NCI-H2196 (cell line): ENCODE results near the gene BMPR1B.
"Not testable (repeated sequence)": the region's sequence is repeated elsewhere in the genome, so short reads cannot be mapped to it uniquely, and the experiment has no call there.

ENCODE experiments used
- DNase-seq: peaks from one replicate; lab custom pipeline; 2025; ENCODE audit not compliant: unreplicated experiment; lab: John Stamatoyannopoulos, UW

The BMPR1B gene

DNA sequence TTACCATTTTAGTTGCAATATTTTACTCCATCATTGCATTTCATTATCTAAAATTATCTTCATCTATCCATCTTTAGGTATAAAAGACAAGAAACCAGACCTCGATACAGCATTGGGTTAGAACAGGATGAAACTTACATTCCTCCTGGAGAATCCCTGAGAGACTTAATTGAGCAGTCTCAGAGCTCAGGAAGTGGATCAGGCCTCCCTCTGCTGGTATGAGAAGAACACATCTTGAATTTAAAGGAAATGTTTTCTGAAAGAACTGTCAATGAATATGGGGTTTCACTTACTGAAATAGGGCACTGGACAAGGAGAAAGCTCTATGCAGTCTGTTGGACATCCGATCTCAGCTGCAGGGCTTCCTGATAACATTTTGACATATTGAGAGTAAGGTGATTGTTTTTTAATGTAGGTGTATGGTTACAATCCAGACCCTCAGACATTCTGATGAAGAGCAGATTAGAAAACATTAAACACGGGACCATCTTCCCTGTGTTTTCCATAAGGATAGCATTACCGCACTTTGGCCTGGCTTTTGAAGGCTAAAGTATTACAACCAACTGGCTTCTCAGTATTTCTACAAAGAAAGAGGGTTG is 367.2 kb downstream of the BMPR1B start:
- DNase-seq = no peak

DNA sequence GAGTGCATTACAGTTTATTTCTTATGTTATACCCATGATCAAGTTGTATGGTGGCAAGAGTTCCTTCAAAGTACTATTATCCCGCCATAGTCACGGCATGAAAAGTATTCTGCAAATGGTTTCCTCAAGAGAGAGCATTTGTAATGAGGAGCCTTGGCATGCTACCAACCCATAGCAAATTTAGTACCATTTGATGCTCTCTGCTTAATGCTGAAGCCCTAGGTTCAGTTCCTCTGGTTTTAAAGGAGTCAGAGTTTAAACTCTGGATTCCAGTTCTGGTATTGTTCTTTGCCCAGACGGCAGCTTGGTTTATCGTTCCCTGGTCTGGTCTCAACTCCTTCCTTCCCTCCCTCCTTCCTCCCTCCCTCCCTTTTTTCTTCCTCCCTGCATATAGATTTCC is 371.3 kb downstream of the BMPR1B start:
- no peak for DNase-seq

DNA sequence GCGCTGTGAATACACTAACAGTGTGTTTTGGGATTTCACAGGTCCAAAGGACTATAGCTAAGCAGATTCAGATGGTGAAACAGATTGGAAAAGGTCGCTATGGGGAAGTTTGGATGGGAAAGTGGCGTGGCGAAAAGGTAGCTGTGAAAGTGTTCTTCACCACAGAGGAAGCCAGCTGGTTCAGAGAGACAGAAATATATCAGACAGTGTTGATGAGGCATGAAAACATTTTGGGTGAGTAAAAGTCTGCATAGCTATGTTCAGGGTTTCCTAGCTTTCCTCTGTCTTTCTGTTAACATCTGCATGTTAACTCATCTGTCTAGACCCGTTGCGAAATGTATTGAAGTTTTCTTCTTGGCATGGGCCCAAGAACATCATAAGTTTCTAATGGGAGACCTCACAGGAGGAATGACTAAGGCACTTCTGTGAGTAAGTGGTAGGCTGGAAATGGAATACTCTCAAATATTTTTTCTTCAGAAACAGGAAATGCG is 372.1 kb downstream of the BMPR1B start:
- DNase-seq = no peak

DNA sequence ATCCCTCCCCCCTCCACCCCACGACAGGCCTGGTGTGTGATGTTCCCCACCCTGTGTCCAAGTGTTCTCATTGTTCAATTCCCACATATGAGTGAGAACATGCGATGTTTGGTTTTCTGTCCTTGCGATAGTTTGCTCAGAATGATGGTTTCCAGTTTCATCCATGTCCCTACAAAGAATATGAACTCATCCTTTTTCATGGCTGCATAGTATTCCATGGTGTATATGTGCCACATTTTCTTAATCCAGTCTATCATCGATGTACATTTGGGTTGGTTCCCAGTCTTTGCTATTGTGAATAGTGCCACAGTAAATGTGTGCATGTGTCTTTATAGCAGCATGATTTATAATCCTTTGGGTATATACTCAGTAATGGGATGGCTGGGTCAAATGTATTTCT is 376.3 kb downstream of the BMPR1B start:
- not testable (repeated sequence) for DNase-seq

DNA sequence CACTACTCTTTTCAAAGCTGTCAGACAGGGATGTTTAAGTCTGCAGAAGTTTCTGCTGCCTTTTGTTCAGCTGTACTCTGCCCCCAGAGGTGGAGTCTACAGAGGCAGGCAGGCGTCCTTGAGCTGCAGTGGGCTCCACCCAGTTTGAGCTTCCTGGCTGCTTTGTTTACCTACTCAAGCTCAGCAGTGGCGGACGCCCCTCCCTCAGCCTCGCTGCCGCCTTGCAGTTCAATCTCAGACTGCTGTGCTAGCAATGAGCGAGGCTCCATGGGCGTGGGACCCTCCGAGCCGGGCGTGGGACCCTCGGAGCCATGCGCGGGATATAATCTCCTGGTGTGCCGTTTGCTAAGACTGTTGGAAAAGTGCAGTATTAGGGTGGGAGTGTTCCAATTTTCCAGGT is 381.7 kb downstream of the BMPR1B start:
- not testable (repeated sequence) for DNase-seq

DNA sequence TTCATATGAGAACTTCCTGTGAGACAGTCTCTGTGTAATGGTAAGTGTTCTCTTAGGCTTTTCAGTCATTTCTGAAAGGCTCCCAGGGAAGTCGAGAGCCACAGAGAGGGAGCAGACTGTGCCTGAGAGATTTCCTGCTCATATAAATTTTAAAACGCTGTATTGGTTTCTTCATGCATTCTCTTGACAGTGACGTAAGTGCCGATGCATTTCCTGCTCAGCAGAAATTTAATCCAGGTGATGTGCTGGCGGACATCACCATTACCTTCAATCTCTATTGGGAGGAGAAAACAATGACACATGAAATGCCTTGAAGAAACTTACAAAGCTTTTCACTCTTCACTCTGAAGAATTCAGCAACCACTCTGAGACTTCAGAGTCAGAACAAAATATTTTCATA is 383.6 kb downstream of the BMPR1B start:
- DNase-seq = no peak

DNA sequence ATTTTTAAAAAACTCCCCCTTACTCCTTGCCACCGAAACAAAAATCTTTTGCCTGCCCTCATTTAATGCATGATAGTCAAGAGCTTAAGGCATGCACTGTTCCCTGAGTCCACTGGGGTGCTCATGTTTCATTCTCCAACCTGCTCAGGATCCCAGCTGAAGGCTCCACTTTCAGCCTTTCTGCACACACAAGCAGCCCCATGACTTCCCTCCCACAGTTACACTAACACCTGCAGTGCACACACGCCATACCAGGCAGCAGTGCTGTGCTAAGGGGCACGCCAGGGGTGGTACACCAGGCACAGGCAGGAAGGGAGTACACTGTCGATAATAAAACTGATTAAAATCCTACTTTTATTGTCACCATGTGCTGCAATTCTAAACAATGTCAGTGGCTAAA is 385.2 kb downstream of the BMPR1B start:
- DNase-seq = no peak

DNA sequence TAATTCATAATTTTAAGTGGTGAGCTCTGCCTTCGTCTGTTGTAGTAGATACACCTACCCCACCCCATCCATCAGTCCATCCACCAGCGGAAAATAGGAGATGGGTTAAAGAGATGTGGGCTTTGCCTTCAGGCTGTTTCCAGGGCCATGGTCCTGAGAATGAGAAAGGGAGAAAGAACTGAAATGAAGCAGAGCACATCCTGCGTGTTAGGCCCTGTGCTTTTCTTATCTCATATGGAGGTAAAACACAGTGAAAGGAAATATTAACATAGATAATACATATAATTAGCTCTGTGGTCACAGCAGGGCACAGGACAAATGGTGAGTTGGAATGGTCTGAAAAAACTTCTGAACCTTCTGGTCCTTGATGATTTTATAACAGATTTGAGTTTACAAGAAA is 393.5 kb downstream of the BMPR1B start:
- no peak for DNase-seq

DNA sequence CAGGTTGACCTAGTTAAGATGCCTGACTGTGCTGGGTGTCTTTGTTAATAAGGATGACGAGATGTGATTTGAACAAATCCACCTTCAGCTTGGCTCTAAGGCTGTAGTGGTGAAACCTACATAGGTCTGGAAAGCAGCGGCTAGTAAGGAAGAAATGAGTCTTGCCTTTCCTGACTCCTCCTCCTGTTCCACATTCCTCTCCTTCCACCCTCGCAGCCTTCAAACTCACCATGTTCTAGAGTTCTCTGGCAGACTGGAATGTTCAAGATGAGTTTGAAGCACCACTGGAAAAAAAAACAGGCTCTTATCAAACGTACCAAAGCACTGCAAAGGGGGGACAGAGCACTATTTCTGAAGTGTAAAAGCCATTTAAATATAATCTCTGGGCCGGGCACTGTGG is 395.4 kb downstream of the BMPR1B start:
- no peak for DNase-seq

DNA sequence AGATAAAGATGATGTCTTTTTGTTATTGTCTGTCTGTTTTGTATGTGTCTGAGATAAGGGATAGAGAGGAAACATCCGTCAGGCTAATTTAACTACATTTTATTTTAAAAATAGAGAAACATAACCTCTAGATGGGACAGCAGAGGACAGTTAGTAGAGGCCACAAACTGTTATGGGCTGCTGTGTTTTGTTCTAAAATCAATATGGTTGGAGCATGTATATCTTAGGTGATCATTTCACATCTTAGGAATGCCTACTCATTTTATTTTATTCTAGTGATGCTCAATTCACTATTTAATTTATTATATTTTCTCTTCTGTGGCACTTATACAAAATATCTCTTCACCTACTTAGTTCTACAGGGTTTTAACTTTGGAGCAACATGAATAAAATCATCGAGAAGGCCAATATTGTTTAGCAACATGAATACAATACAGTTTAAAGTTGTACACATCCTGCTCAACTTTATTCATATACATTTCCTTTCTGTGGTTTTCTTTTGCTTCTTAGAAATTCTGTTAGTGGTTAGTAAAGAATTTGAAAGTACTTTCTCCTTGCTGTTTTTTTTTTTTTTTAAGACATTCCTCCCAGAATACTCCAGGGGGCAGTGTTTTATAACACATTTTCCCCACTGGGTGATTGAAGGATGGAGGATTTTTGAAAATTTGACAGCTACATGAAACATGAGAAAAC is 398.1 kb downstream of the BMPR1B start:
- DNase-seq = no peak

DNA sequence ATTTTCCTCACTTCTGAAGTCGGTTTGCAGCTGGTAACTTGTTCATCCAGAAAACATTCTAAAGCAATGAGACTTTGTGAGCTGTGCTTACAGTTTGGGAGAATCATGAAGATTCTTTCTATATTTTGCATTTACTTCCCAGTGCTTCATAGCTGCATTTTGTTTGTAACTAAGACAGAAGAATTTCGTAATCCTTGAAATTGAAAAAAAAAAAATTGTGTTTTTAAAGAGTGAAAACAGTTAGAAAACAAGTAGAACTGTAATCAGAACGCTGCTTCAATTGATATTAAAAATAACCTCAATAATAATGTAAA is 398.7 kb downstream of the BMPR1B start:
- no peak for DNase-seq

DNA sequence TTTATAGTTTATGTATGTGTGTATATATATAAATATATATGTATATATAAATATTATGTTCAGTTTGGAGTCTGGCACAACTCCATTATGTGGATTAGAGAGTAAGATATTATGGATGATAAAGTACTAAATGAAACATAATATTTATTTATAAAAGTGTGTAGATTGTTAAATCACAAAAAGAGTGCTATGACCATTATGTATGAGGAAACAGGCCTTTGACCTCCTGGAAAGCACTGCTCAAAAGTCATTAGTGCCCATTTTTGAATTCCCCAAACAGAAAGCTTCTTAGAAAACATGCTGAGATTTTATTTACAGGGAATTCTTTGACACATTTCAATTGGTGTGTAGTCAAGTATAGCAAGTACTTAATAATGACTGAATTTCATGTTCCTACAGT is 399.8 kb downstream of the BMPR1B start:
- no peak for DNase-seq

DNA sequence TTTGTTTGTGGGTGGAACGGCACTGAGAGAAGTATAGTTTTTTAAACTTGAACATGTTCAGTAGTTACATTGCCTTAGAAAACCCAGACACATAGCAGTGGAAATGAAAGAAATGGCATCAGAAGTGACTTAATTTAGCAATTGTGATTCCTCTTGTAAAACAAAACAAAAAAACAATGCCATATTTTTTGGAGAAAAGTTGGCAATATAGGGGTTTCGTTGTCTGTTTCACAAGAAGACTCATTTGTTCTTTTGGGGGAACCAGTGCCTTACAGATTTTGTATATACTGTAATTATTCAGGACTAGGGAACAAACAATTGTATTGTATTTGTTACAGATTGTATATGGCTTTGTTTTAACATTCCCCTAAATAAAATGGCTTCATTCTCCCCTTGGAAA is 400.3 kb downstream of the BMPR1B start:
- DNase-seq = no peak

DNA sequence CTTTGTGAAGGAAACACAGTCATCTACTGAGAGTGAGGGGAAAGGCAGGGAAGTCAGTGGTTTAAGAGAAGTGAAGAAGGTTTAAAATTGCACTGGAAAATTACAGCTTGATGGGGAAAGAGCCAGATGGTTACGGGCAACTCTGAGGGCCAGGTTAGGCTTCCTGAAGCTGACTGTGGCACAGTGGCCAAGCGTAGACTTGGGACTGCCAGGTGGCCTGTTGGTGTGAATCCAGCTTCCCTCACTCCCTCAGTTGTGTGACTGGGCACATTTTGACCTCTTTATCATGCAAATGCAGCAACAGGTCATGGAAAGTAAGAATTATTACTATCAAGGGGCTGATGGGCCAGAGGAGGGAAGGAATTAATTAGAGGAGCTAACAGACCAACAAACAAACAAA is 400.9 kb downstream of the BMPR1B start:
- no peak for DNase-seq

DNA sequence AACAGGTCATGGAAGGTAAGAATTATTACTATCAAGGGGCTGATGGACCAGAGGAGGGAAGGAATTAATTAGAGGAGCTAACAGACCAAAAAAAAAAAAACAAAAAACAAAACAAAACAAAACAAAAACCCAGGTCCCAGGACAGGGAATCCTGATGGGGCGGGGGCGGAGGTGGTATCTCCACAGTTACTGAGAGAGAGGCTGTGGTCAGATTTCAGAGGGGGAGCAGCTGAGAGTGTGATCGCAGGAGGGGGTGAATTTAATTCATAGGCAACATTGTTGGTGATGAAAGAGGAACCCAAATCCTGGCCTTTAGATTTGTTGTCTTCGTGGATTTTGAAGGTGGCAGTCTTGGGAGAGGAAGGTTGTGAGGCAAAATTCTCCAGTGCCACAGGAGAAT is 401.6 kb downstream of the BMPR1B start:
- DNase-seq = no peak

DNA sequence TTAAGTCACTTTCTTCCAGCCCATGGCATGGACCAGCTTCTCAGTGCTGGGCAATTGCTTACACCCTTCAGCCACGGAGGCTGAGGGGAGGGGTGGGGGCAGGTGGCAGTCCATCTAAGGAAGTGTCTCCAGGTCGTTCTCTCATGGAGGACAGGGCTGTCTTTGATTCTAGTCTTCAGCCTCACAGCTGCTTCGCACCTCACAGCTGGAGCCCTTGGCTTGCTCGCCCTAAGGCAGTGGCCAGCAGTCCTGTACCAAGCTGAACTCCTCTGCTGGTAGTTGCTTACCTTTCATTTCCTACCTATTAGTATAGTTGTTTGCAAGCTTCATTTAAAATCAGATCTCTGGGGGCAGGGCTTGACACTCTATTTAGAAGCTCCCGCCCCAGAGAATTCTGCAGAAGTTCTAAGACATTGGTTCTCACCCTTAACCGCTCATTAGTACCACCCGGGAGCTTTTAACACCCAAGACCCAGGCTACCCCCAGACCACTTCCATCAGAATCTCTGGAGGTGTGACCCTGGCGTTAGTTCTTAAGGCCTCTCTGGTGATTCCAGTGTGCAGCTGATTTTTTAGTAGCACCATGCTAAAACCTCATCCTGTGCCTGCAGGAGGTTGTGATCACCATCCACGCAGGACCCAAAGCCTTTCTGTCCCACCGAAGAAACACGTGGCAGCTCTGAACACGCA is 404.2 kb downstream of the BMPR1B start:
- DNase-seq = no peak

DNA sequence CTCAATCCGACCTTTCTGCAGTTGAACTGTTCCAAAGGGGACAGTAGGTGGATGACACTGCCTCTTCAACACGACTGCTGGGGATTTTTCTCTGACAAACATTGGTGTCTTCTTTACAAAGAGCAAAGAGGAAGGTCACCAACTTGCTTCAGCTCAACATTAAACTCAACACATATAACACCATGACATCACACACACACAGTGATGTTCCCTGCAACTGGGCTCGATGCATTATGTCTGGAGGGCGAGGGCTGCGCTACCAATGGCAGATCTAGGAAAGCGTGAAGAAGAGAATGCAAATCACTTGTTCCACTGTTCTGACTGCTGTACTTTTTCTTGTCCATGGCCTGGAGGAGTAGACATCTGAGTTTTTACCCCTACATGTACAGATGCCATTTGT is 405.1 kb downstream of the BMPR1B start:
- no peak for DNase-seq

DNA sequence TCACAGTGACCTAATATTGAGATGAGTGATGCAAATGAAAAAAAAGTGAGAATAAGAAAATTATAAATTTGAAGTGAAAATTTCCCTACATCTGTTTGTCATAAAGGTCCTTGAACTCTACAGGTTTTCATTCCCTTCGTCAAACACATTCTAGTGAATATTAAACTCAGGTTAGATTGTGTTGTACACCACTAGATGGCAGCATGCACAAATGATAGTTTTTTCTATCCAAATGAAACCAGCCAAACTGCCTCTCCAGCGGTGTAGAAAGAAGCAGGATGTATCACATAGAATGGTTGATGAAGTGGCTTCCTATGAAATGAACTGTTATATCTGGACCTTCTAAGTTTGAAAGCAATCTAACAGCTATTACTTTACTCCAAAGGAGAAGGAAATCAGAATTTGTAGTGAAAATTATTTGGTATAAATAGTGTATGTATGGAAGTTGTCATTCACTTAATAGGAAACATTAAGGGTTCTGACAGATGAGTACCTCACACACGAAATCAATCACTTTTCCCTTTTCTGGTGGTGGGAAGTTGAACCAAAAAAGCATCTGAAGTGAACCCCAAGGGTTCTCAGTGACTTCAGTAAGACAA is 408.3 kb downstream of the BMPR1B start:
- DNase-seq = peak; percentile 44

DNA sequence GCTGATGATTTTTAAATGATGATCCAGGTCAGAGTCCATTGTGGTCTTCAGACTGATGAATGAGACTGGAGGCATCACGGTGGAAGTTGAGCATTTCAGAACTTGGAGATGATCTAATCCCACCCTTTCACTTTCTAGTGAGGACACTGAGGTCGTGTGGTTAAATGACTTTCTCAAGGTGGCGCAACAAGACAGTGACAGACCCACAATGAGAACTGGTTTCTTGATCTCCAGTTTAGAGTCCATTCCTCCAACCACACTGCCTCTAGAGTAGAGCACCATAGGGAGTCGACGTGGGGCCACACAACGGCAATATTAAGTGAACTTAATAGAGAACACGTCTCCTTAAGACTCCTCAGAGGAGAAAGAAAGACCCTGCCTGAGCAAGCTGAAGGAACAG is 410.1 kb downstream of the BMPR1B start:
- no peak for DNase-seq

DNA sequence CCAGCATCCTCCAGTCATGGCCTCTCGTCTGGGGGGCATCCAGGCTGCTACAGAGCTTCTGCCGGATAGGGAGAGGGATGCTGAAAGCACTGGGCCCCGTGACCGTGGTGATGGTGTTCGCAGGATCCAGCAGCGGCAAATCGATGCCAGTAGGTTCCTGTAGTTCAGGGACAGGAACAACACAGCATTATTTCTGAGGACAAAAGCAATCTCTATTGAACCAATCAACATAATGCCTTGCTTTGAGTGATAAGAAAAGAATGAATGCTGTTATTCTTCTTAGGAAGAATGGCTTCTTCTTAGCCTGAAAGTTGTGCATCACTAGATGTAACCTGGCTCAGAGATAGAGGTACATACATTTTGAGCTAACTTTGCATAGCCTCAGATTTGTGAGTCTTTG is 412.4 kb downstream of the BMPR1B start:
- DNase-seq = no peak

DNA sequence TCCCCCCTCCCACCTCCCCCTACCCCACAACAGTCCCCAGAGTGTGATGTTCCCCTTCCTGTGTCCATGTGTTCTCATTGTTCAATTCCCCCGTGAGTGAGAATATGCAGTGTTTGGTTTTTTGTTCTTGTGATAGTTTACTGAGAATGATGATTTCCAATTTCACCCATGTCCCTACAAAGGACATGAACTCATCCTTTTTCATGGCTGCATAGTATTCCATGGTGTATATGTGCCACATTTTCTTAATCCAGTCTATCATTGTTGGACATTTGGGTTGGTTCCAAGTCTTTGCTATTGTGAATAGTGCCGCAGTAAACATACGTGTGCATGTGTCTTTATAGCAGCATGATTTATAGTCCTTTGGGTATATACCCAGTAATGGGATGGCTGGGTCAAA is 413.6 kb downstream of the BMPR1B start:
- not testable (repeated sequence) for DNase-seq

DNA sequence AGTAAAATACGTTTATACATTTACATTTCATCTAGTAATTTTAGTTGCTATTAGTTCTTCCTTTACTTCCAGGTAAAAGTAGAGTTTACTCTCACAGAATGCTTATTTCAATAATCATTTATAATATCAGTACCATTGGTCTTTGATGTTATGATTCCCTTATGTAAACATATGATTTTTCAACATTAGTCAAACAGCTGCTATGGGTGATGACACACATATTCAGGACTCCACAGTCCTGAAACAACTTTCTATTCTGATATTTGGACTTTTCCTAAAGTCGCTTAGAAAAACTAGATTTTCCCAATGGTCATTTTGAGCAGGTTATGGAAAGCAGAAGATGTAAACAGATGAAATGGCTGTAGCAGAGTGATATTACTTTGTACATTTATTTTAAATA is 421.2 kb downstream of the BMPR1B start:
- DNase-seq = no peak
